GM12878 (cell line): ENCODE data around the gene VGLL3.

Experiments
- CREM ChIP-seq: IDR thresholded peaks from 2 replicates; pipeline ENCODE4 v1.6.1; 2014; ENCODE audit warnings: antibody characterized with exemption, low read depth
- CTCF ChIP-seq, 3 experiments: IDR thresholded peaks in 2 of 3; conservative IDR thresholded peaks in 1 of 3; 2 replicates each; pipeline ENCODE4 v1.5.1; 2011; ENCODE audit warnings: low read depth in 3 of 3, low read length in 3 of 3, mild to moderate bottlenecking in 3 of 3, control low read depth in 2 of 3, moderate library complexity in 2 of 3, inconsistent platforms in 1 of 3, mixed read lengths in 1 of 3; ENCODE audit not compliant: control insufficient read depth in 2 of 3, insufficient read depth in 1 of 3; ENCODE audit errors: extremely low read depth in 1 of 3
- NFIC ChIP-seq: IDR thresholded peaks from 2 replicates; pipeline ENCODE4 v1.6.1; 2012; ENCODE audit warnings: low read depth, mild to moderate bottlenecking, inconsistent platforms, low read length, moderate library complexity
- POLR2A ChIP-seq: IDR thresholded peaks from 2 replicates; pipeline ENCODE4 v1.6.1; 2011; ENCODE audit warnings: low read depth, mild to moderate bottlenecking, low read length
- POLR2AphosphoS2 ChIP-seq: IDR thresholded peaks from 2 replicates; pipeline ENCODE4 v1.6.1; 2011; ENCODE audit warnings: low read depth, mild to moderate bottlenecking, low read length, improper control_type of control experiment, moderate library complexity
- POLR2AphosphoS5 ChIP-seq: IDR thresholded peaks from 2 replicates; pipeline ENCODE4 v1.6.1; 2011; ENCODE audit warnings: mild to moderate bottlenecking, low read length, inconsistent platforms

GRCh38 chr3:86987421-86987715 lies 3.6 kb downstream of the VGLL3 start:
- TF ChIP-seq POLR2AphosphoS2 (no peak), POLR2AphosphoS5 (no peak), CTCF (IDR thresholded peaks at IDR 0.05 in 2 of 3, conservative IDR thresholded peaks at IDR 0.05 in 1 of 3; ENCODE audit: control insufficient read depth in 2 of 3, extremely low read depth in 1 of 3, insufficient read depth in 1 of 3, low read depth in 3 of 3, low read length in 3 of 3) (no peak), CREM (no peak), NFIC (no peak), POLR2A (no peak)
